K562 (cell line): ENCODE results near the gene TENT4A. TPM values are rescaled to one million over a fixed set of nuclear protein-coding genes. Genes with fewer than 3 reads are reported as not detected.

Source experiments
- ATAC-seq: fragments of 200-7000 bp; cut with Tn5 transposase; 3 replicates; pipeline ENCODE4 v1.9.1; 2020; ENCODE audit warnings: moderate library complexity
- BruUV-seq: library from RNA; stranded (reverse); fragments of 400-500 nt; replicated peaks from 2 replicates; lab custom pipeline; 2021; lab: Mats Ljungman, UMichigan
- CTCF ChIA-PET: fragments of 300-600 bp; formaldehyde crosslinking; extraction: SDS; loops from one replicate; lab custom pipeline; 2021; ENCODE audit warnings: low intra/inter-chr PET ratio; lab: Yijun Ruan, JAX
- POLR2A ChIA-PET: fragments of 300-600, 350-650 bp; sonication (Branson Sonifier 250); formaldehyde crosslinking; extraction: SDS; loops from one replicate; lab custom pipeline; 2021; ENCODE audit warnings: antibody characterized with exemption, inconsistent platforms; lab: Yijun Ruan, JAX
- DNase-seq, 4 experiments: peaks; one replicate each; pipeline versions ENCODE4 v3.0.0 to v3.0.0-alpha.2; 2011 to 2018; ENCODE audit warnings: low spot score in 3 of 4, mixed read lengths in 3 of 4; ENCODE audit errors: extremely low read depth in 1 of 4
- FAIRE-seq: peaks from 2 replicates; lab custom pipeline; 2011; peaks lifted over from hg19 to GRCh38; lab: Jason Lieb, UNC
- H2AFZ ChIP-seq: 2 replicates; pipeline ENCODE4 v1.6.0; 2011; ENCODE audit warnings: low read depth, low read length, control low read depth, inconsistent platforms
- H3K27ac ChIP-seq: fragments of 200-600 bp; 3 replicates; pipeline ENCODE4 v1.8.0; 2011; ENCODE audit warnings: low read depth, mild to moderate bottlenecking, control low read depth, inconsistent platforms, low read length, moderate library complexity, mixed read lengths; ENCODE audit errors: extremely low read depth
- H3K27me3 ChIP-seq, 2 experiments: fragments of 300-600 bp in 1 of 2; 2 replicates in 1 of 2; 3 replicates in 1 of 2; pipeline versions ENCODE4 v1.6.0 to v1.8.0; 2011; ENCODE audit warnings: inconsistent platforms in 2 of 2, low read length in 2 of 2, mild to moderate bottlenecking in 1 of 2, mixed read lengths in 1 of 2, moderate library complexity in 1 of 2; ENCODE audit not compliant: control insufficient read depth in 2 of 2, insufficient read depth in 2 of 2
- H3K36me3 ChIP-seq: fragments of 300-600 bp; 3 replicates; pipeline ENCODE4 v1.8.0; 2011; ENCODE audit warnings: mild to moderate bottlenecking, low read length, inconsistent platforms; ENCODE audit not compliant: control insufficient read depth, insufficient read depth
- H3K4me1 ChIP-seq, 2 experiments: fragments of 200-600 bp in 1 of 2; replicated peaks in 1 of 2; 2 replicates in 1 of 2; 3 replicates in 1 of 2; pipeline versions ENCODE4 v1.5.1 to v1.8.0; 2011; ENCODE audit warnings: inconsistent platforms in 2 of 2, low read length in 2 of 2, mild to moderate bottlenecking in 1 of 2, mixed read lengths in 1 of 2, moderate library complexity in 1 of 2; ENCODE audit not compliant: control insufficient read depth in 2 of 2, insufficient read depth in 2 of 2
- H3K4me2 ChIP-seq: 2 replicates; pipeline ENCODE4 v1.6.1; 2011; ENCODE audit warnings: low read length, control low read depth, inconsistent platforms, mixed read lengths; ENCODE audit not compliant: insufficient read depth
- H3K4me3 ChIP-seq: fragments of 200-600 bp; sonication (generic), shearing (Covaris generic); 2 replicates; pipeline ENCODE4 v1.5.1; 2016; ENCODE audit warnings: control low read depth, inconsistent platforms
- H3K79me2 ChIP-seq: fragments of 200-600 bp; 3 replicates; pipeline ENCODE4 v1.8.0; 2011; ENCODE audit warnings: low read length, inconsistent platforms; ENCODE audit not compliant: control insufficient read depth, insufficient read depth
- H3K9ac ChIP-seq, 2 experiments: 2 replicates each; pipeline versions ENCODE4 v1.6.0 to v1.6.1; 2011; ENCODE audit warnings: low read depth in 2 of 2, low read length in 2 of 2, control low read depth in 1 of 2, inconsistent platforms in 1 of 2, mild to moderate bottlenecking in 1 of 2, mixed read lengths in 1 of 2; ENCODE audit not compliant: insufficient read depth in 1 of 2
- H3K9me1 ChIP-seq: one replicate; pipeline ENCODE4 v1.6.0; 2011; ENCODE audit warnings: inconsistent platforms, mild to moderate bottlenecking, low read length, moderate library complexity; ENCODE audit not compliant: control insufficient read depth, insufficient read depth
- H3K9me3 ChIP-seq: replicated peaks from 2 replicates; pipeline ENCODE4 v1.5.1; 2011; ENCODE audit warnings: low read depth, low read length, inconsistent platforms; ENCODE audit not compliant: control insufficient read depth, insufficient read depth
- H4K20me1 ChIP-seq: replicated peaks from 2 replicates; pipeline ENCODE4 v1.6.1; 2011; ENCODE audit warnings: low read length, inconsistent platforms, mixed read lengths; ENCODE audit not compliant: control insufficient read depth, insufficient read depth
- ASH1L ChIP-seq: fragments of 450-650 bp; IDR thresholded peaks from 2 replicates; pipeline ENCODE4 v1.6.1; 2018; ENCODE audit warnings: borderline replicate concordance, mild to moderate bottlenecking, low read depth; ENCODE audit not compliant: partially characterized antibody
- CCNT2 ChIP-seq: IDR thresholded peaks from 2 replicates; pipeline ENCODE4 v1.6.1; 2011; ENCODE audit warnings: borderline replicate concordance, low read depth, mild to moderate bottlenecking, moderate library complexity, mixed read lengths, low read length; ENCODE audit not compliant: insufficient read length; ENCODE audit errors: extremely low read depth
- GABPA ChIP-seq: fragments of 200-800 bp; sonication (Bioruptor generic); conservative IDR thresholded peaks from 2 replicates; pipeline ENCODE4 v1.6.1; 2016; ENCODE audit warnings: low read depth, missing genetic modification characterization, missing compliant biosample characterization
- HDAC3 ChIP-seq: fragments of 450-650 bp; IDR thresholded peaks from 2 replicates; pipeline ENCODE4 v1.6.1; 2018; ENCODE audit warnings: borderline replicate concordance, mild to moderate bottlenecking, moderate library complexity; ENCODE audit not compliant: partially characterized antibody
- MITF ChIP-seq: IDR thresholded peaks from 2 replicates; pipeline ENCODE4 v1.6.1; 2014; ENCODE audit warnings: antibody characterized with exemption
- PCBP2 ChIP-seq: fragments of 200-400 bp; formaldehyde crosslinking; IDR thresholded peaks from 2 replicates; pipeline ENCODE4 v1.6.1; 2018; ENCODE audit warnings: low read length, low read depth, mild to moderate bottlenecking, moderate library complexity; ENCODE audit not compliant: poor library complexity, severe bottlenecking
- POLR2AphosphoS2 ChIP-seq: IDR thresholded peaks from 2 replicates; pipeline ENCODE4 v1.6.1; 2012; ENCODE audit warnings: low read length, improper control_type of control experiment
- PRPF4 ChIP-seq: fragments of 200-400 bp; formaldehyde crosslinking; IDR thresholded peaks from one replicate; pipeline ENCODE4 v1.6.1; 2017; ENCODE audit warnings: low read length, low read depth, mild to moderate bottlenecking; ENCODE audit not compliant: insufficient read depth, poor library complexity, severe bottlenecking
- SP2 ChIP-seq: IDR thresholded peaks from 2 replicates; pipeline ENCODE4 v1.6.1; 2011; ENCODE audit warnings: mild to moderate bottlenecking, low read depth, low read length, moderate library complexity; ENCODE audit not compliant: poor library complexity, severe bottlenecking; ENCODE audit errors: extremely low read depth
- ZNF398 ChIP-seq: fragments of 250-450 bp; sonication (Bioruptor Pico); IDR thresholded peaks from 2 replicates; pipeline ENCODE4 v1.8.0; 2021; ENCODE audit warnings: moderate library complexity, mild to moderate bottlenecking, inconsistent platforms
- WGBS: fragments of 100-300 bp; shearing (Covaris generic); methylation state at CpG from one replicate; pipeline ENCODE4 v1.1.6; 2016; ENCODE audit warnings: low coverage, mixed read lengths; ENCODE audit not compliant: insufficient coverage; ENCODE audit errors: missing lambda C conversion rate; 5-methylcytosine and 5-hydroxymethylcytosine counted together
- in situ Hi-C: fragments of 300-500 bp; cut with MboI; formaldehyde crosslinking; loops from 4 replicates; pipeline ENCODE4 v1.15.0; 2018; ENCODE audit warnings: inconsistent platforms, mixed read lengths
- intact Hi-C: fragments of 100-400 bp; cut with micrococcal nuclease; formaldehyde crosslinking; loops from 2 replicates; pipeline ENCODE4 v1.14.2; 2022
- polyA plus RNA-seq, 8 experiments: library from polyadenylated mRNA; depleted of rRNA in 4 of 8; stranded (reverse) in 5 of 8; unstranded in 3 of 8; fragments of >200 nt; fragmentation: Nextera tagmentation in 2 of 8; fragmentation: Illumina TruSeq in 1 of 8; extraction: Ambion mirVana in 2 of 8; extraction: Trizol in 1 of 8; gene quantifications; 2 replicates each; pipeline versions ENCODE4 v1.2.1 to v1.2.3, GENCODE V29; 2011 to 2014; ENCODE audit warnings: inconsistent platforms in 1 of 8, missing spikeins in 1 of 8
- total RNA-seq, 7 experiments: library from RNA; depleted of rRNA in 6 of 7; stranded (reverse); fragments of >200 nt in 6 of 7; fragmentation: Illumina TruSeq in 2 of 7; extraction: Trizol in 2 of 7; gene quantifications; 2 replicates each; pipeline versions ENCODE4 v1.2.1 to v1.2.3, GENCODE V29; 2011 to 2021; ENCODE audit warnings: low replicate concordance in 1 of 7
- TF ChIP-seq, protein P1 (sequence below): fragments of 250-450 bp; sonication (Bioruptor Pico); IDR thresholded peaks from 2 replicates; pipeline ENCODE4 v1.9.0; 2021; ENCODE audit warnings: mild to moderate bottlenecking
- TF ChIP-seq, protein P2 (sequence below): fragments of 250-450 bp; sonication (Bioruptor Pico); IDR thresholded peaks from 2 replicates; pipeline ENCODE4 v1.4.0; 2020; ENCODE audit warnings: mild to moderate bottlenecking, moderate library complexity, borderline replicate concordance
- TF ChIP-seq, protein P3 (sequence below): sonication (generic); formaldehyde crosslinking; IDR thresholded peaks from 2 replicates; pipeline ENCODE4 v1.9.0; 2022; ENCODE audit warnings: mild to moderate bottlenecking, missing genetic modification reagents

The TENT4A gene
- total and polyA plus RNA-seq, 9 of the 15 experiments (the other 6 are each of a cell fraction or from before 2014, with no cell fraction given) = 1.3 to 27.3 (median 13.0) TPM

DNA sequence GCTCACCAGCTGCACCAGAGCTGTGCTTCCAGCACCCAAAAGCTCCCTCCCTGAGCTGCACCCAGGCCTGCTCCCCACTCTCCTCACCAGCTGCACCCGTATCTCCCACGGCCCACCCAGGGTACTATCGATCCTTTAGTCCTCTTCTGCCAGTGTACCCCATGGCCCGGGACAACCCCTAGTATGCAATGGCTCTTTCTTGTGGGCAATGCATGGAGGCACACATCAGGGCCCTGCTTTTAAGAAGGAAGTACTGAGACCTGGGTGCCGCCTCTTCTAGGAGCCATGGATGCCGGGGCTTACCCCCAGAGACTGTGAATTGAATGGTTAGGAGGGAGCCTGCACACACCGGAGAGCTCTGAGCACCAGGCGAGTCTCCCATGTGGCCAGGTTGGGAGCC lies 49.5 kb downstream of the TENT4A start:
- ATAC-seq (no peak), FAIRE-seq (no peak), DNase-seq (no peak)
- Histone ChIP-seq H3K4me3 (no peak overlapping the region), H3K79me2 (no peaks in the 10 kb centered on the region), H3K4me2 (no peak overlapping the region), H3K36me3 (peaks cover 10% of the 10 kb centered on the region; the same call in 1 of the 3 replicates), H3K9me1 (no peaks in the 10 kb centered on the region), H3K27me3 (peaks cover 3 to 17% of the 10 kb centered on the region in 2 experiments; a peak in 3 of 5 replicates), H3K4me1 (peaks cover 0 to 14% of the 10 kb centered on the region in 2 experiments; a peak in 2 of 5 replicates), H3K9ac (no peak overlapping the region), H3K27ac (no peak overlapping the region), H3K9me3 (no peaks in the 10 kb centered on the region), H2AFZ (no peak overlapping the region), H4K20me1 (0 out of 2 replicates have a peak, but pooled peaks cover 3% of the 10 kb centered on the region)
- no TSS peak for BruUV-seq
- intact Hi-C loops = no loop called here
- ChIA-PET POLR2A (no interaction called here), CTCF (no interaction called here)
- in situ Hi-C loops = no loop called here
- TF ChIP-seq PCBP2 = no peak
- TF ChIP-seq, protein P1, sequence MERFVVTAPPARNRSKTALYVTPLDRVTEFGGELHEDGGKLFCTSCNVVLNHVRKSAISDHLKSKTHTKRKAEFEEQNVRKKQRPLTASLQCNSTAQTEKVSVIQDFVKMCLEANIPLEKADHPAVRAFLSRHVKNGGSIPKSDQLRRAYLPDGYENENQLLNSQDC = no peak
- no peak for TF ChIP-seq ASH1L
- TF ChIP-seq, protein P2, sequence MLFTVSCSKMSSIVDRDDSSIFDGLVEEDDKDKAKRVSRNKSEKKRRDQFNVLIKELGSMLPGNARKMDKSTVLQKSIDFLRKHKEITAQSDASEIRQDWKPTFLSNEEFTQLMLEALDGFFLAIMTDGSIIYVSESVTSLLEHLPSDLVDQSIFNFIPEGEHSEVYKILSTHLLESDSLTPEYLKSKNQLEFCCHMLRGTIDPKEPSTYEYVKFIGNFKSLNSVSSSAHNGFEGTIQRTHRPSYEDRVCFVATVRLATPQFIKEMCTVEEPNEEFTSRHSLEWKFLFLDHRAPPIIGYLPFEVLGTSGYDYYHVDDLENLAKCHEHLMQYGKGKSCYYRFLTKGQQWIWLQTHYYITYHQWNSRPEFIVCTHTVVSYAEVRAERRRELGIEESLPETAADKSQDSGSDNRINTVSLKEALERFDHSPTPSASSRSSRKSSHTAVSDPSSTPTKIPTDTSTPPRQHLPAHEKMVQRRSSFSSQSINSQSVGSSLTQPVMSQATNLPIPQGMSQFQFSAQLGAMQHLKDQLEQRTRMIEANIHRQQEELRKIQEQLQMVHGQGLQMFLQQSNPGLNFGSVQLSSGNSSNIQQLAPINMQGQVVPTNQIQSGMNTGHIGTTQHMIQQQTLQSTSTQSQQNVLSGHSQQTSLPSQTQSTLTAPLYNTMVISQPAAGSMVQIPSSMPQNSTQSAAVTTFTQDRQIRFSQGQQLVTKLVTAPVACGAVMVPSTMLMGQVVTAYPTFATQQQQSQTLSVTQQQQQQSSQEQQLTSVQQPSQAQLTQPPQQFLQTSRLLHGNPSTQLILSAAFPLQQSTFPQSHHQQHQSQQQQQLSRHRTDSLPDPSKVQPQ (CRISPR knock-in tag) = no peak
- no peak for TF ChIP-seq SP2
- no peak for TF ChIP-seq CCNT2
- no peak for TF ChIP-seq ZNF398 (CRISPR knock-in tag)
- no peak for TF ChIP-seq HDAC3
- TF ChIP-seq PRPF4 = no peak
- no peak for TF ChIP-seq POLR2AphosphoS2
- TF ChIP-seq GABPA (tag) = no peak
- no peak for TF ChIP-seq MITF
- TF ChIP-seq, protein P3, sequence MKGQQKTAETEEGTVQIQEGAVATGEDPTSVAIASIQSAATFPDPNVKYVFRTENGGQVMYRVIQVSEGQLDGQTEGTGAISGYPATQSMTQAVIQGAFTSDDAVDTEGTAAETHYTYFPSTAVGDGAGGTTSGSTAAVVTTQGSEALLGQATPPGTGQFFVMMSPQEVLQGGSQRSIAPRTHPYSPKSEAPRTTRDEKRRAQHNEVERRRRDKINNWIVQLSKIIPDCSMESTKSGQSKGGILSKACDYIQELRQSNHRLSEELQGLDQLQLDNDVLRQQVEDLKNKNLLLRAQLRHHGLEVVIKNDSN (CRISPR knock-in tag) = no peak
- WGBS = 60% methylated on average over 8 of the region's 8 CpGs
